Kidney epithelial cell (primary cell): ENCODE data around the gene MPV17. TPM values are rescaled to one million over a fixed set of nuclear protein-coding genes. Genes with fewer than 3 reads are reported as not detected.

Experiments used
- DNase-seq: peaks from one replicate; pipeline ENCODE4 v3.0.0-alpha.2; 2010; ENCODE audit warnings: low read depth
- H3K27me3 ChIP-seq: 2 replicates; pipeline ENCODE4 v1.6.0; 2011; ENCODE audit warnings: low read length; ENCODE audit not compliant: control insufficient read depth, insufficient read depth
- H3K36me3 ChIP-seq: 2 replicates; pipeline ENCODE4 v1.5.1; 2011; ENCODE audit warnings: low read length; ENCODE audit not compliant: control insufficient read depth, insufficient read depth
- H3K4me3 ChIP-seq: 2 replicates; pipeline ENCODE4 v1.5.1; 2011; ENCODE audit warnings: low read depth, mild to moderate bottlenecking, control low read depth, low read length
- total RNA-seq: library from RNA; depleted of rRNA; stranded (reverse); fragments of >200 nt; gene quantifications from 2 replicates; pipeline ENCODE4 v1.2.3, GENCODE V29; 2015
- TF ChIP-seq, protein P1 (sequence below): IDR thresholded peaks from 2 replicates; pipeline ENCODE4 v1.5.1; 2011; ENCODE audit warnings: mild to moderate bottlenecking, moderate library complexity, low read length, control low read depth, inconsistent platforms; ENCODE audit not compliant: insufficient read depth, poor library complexity, severe bottlenecking

MPV17 gene, protein sequence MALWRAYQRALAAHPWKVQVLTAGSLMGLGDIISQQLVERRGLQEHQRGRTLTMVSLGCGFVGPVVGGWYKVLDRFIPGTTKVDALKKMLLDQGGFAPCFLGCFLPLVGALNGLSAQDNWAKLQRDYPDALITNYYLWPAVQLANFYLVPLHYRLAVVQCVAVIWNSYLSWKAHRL
- 90.7 and 105 TPM in 2 replicates for total RNA-seq

DNA sequence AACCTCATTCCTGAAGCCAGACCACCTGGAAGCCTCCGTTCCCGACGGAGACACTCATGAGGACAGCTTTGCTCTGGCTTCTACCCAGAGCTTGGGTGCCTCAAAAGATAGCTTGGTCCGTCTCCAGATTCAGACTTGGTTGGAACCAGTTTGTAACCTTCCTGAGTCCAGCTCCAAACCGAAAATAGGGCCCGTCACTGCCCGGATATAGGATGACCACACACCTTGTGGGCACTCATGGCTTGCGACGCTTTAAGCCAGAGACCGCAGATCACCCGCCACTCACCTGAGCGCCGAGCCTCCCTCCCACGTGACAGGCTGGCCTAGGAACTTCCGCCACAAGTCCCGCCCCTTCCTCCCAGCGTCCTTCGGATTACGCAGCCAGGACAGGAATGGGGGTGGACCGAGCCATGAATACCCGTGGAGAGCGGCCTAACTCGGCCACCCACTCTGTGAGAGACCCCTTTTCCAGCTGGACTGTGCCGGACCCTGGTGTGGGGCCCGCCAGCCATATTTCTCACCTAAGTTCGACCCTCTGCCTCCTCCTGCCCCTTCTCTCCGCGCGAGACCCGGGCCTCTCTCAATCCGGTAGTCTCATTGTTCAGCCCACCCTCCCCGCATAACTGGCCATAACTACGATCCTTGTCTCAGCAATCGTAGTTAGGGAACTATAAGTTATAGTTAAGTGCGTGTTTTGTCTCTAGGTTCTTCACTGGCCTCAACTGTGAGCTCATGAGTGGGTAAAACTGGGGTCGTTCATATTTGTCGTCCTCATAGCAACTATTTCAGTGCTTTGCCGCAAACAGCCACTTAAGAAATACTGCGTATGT is at the start of gene MPV17:
MPV17 (minus strand) TSS at position 332 of the 830 bp plus-strand sequence. CDS start 580 bp downstream, outside the sequence.
- Histone ChIP-seq H3K27me3 (no peaks in the 10 kb centered on the region), H3K36me3 (peaks cover 1% of the 10 kb centered on the region), H3K4me3 (peak within 1 kb of the TSS; percentile 90)
- peak; percentile 80 for DNase-seq
- TF ChIP-seq, protein P1, sequence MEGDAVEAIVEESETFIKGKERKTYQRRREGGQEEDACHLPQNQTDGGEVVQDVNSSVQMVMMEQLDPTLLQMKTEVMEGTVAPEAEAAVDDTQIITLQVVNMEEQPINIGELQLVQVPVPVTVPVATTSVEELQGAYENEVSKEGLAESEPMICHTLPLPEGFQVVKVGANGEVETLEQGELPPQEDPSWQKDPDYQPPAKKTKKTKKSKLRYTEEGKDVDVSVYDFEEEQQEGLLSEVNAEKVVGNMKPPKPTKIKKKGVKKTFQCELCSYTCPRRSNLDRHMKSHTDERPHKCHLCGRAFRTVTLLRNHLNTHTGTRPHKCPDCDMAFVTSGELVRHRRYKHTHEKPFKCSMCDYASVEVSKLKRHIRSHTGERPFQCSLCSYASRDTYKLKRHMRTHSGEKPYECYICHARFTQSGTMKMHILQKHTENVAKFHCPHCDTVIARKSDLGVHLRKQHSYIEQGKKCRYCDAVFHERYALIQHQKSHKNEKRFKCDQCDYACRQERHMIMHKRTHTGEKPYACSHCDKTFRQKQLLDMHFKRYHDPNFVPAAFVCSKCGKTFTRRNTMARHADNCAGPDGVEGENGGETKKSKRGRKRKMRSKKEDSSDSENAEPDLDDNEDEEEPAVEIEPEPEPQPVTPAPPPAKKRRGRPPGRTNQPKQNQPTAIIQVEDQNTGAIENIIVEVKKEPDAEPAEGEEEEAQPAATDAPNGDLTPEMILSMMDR = no peak

DNA sequence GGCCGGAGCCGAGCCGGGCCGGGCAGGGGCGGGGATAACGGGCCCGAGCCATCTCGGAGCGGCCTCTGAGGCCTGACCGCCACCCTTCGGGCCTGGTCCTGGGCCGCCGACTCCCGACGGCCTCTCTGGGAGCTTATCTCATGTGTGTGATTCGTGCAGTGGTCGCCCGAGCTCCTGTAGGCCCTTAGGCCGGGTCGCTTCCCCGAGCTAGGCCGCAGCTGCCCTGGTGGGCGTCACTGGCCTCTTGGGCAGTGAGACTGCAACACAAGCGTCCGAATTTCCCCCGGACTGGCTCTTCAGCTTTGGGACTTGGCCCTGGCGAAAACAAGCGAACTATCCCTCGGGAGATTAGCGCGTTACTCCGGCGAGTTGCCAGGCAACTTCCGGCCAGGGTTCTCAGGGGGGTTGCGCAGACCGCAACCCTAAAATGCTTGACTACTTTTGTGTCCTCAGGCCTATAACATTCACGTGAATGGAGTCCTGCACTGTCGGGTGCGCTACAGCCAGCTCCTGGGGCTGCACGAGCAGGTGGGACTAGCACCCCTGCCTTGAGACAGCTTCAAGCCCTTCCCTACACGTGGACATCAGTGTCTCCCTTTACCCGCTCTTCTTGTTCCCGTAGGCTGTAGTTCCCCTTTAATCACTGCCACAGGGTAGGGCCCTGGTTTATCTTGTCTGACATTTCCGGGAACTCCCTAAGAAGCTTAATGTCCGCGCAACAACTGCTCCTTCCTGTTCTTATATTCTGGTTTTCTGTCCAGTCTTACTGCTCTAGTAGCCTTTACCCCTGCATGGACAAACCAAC is 48.1 kb upstream of the MPV17 start:
- DNase-seq = no peak
- TF ChIP-seq, protein P1 = no peak
- Histone ChIP-seq H3K27me3 (no peaks in the 10 kb centered on the region), H3K36me3 (peaks cover 2% of the 10 kb centered on the region), H3K4me3 (peak overlapping the region; percentile 69)

DNA sequence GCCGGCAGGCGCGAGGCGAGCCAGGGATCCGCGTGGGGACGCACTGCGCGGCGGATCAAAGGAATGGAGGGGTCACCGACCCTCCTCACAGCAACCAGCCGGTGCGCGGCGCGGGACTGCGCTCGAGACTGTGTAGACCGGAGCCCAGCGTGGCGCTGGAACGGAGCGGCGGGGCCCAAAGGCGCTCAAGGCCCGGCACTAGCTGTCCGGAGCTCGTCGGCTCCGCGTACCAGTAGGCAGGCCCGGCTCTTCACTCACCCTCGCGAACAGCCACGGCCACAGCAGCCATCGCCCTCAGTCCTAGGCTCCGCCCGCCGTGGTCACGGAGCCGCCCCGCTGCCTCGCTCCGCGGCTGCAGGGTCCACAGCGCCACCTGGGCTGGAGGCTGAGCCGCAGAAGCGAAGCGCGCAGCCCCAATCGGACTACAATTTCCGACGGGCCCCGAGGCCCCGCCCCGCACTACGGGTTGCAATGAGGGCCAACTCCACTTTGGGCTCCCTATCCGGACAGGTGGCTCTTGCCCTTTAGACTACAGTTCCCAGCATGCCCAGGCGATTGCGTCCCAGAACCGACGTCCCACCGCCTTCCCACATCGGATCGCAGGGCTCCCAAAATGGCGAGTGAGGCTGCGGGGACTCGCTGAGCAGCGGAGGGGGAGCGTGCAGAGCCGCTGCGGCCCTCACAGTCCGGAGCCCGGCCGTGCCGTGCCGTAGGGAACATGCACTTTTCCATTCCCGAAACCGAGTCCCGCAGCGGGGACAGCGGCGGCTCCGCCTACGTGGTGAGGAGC is 47.3 kb upstream of the MPV17 start, which contains the start of the genes EIF2B4 and SNX17:
EIF2B4 (minus strand) TSS at position 313 of the 790 bp plus-strand sequence; CDS start at position 289, 24 bp downstream.
SNX17 (plus strand) TSS at position 591 of the 790 bp plus-strand sequence; CDS start at position 719, 128 bp downstream.
- Histone ChIP-seq H3K27me3 (no peaks in the 10 kb centered on the region), H3K4me3 (peak within 1 kb of the TSS; percentile 89), H3K36me3 (peaks cover 1% of the 10 kb centered on the region)
- DNase-seq = peak; percentile 96
- TF ChIP-seq, protein P1 = peak; percentile 84

DNA sequence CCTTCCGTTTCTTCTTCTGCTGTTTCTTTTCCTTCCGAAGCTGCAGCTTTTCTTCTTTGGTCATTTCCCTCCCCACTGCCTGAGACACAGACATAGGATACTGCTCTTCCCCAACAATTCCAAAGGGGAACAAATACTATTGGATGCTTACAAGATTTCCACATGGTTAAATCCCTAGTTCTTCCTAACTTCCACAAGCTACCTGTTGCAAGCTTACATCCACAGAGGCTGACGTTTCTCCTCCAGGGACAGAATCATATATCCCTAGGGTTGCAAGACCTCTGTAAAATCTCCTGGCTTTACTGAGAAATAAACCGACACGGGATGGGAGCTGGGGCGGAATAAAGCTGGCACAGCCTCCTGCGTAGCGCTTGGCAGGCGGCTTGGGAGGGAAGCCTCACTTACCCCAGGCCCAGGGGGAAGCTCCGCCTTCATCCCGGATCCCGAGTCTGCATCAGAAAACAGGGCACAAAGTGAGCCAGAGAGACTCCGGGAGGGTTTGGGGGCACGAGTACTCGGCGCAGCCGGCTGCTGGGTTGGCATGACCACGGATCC is 46.7 kb upstream of the MPV17 start:
- peak overlapping the region; percentile 89 for H3K4me3 ChIP-seq
- H3K27me3 ChIP-seq = no peaks in the 10 kb centered on the region
- H3K36me3 ChIP-seq = peaks cover 1% of the 10 kb centered on the region
- TF ChIP-seq, protein P1 = no peak
- no peak for DNase-seq

DNA sequence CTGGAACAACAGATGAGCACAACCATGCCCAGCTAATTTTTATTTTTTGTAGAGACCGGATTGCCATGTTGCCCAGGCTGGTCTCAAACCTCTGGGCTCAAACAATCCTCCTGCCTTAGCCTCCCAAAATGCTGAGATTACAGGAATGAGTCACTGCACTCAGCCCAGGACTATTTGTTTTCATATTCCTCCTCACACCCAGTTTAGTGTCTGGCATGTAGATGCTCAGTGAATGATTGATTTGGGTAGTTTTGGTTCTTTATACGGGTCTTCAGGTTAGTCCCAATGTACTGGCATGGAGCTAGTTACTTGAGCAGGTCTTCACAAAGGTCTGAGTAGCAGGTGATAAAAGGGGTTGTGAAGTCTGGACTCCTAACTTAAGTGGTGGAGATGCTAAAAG is 41.0 kb upstream of the MPV17 start:
- DNase-seq = no peak
- peaks cover 1% of the 10 kb centered on the region for H3K36me3 ChIP-seq
- H3K4me3 ChIP-seq = no peak overlapping the region
- TF ChIP-seq, protein P1 = no peak
- H3K27me3 ChIP-seq = no peaks in the 10 kb centered on the region
